Measurements from ENCODE around the gene TSN.

DNA sequence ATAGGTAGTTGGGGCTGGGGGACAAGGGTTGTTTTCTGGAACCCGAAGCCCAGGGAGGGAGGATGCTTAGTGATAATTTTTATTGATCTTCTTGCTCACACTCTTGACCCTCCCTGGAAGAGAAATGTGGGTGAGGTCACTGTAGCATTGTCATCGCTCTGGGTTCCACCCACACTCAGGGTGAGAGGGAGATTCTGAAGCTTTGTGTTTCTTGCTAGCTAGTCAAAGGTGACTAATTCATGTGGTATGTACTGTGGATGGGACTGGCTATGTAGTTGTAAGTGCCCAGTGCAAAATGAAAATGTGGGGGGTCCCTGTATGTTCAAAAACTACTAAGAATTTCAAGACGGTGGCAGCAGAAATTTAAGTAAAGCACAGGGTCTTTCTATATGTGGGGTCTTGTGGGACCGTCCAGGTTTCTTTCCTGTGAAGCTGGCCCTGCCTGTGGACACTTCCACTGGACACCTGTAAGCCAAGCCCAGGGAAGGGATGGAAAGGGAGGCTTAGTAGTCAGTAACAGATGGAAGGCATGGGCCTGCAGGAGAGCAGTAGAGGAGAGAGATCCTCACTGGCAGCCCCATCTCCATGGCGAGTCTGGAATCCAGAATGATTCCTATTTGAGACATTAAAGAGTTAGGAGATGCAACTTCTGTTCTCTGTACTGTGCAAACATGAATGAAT, 35.0 kb downstream of the TSN start:
- TF ChIP-seq, protein P1, sequence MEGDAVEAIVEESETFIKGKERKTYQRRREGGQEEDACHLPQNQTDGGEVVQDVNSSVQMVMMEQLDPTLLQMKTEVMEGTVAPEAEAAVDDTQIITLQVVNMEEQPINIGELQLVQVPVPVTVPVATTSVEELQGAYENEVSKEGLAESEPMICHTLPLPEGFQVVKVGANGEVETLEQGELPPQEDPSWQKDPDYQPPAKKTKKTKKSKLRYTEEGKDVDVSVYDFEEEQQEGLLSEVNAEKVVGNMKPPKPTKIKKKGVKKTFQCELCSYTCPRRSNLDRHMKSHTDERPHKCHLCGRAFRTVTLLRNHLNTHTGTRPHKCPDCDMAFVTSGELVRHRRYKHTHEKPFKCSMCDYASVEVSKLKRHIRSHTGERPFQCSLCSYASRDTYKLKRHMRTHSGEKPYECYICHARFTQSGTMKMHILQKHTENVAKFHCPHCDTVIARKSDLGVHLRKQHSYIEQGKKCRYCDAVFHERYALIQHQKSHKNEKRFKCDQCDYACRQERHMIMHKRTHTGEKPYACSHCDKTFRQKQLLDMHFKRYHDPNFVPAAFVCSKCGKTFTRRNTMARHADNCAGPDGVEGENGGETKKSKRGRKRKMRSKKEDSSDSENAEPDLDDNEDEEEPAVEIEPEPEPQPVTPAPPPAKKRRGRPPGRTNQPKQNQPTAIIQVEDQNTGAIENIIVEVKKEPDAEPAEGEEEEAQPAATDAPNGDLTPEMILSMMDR (conservative IDR thresholded peaks at IDR 0.05), result no peak
- no peak for TF ChIP-seq EZH2 (IDR thresholded peaks at IDR 0.05; ENCODE audit: low read depth)

Data from PC-9 (cell line).